T-helper 1 cell treated with Interleukin-12 subunit alpha and Interleukin-12 subunit beta and Interleukin-4 antibody, amounts not matched to agents 30 μg/mL and 1 μg/mL, for 36 hours (primary cell): ENCODE data around the gene ALX4.

ENCODE experiments used
- H3K27ac Mint-ChIP-seq: one replicate; pipeline ENCODE4 v1.8.0; 2021; ENCODE audit warnings: mild to moderate bottlenecking, mixed read lengths
- H3K27me3 Mint-ChIP-seq: one replicate; pipeline ENCODE4 v1.8.0; 2021; ENCODE audit warnings: low read depth, mixed read lengths
- H3K36me3 Mint-ChIP-seq: one replicate; pipeline ENCODE4 v1.8.0; 2021; ENCODE audit warnings: low read depth, mixed read lengths
- H3K4me1 Mint-ChIP-seq: one replicate; pipeline ENCODE4 v1.8.0; 2021; ENCODE audit warnings: low read depth, mixed read lengths
- H3K4me3 Mint-ChIP-seq: one replicate; pipeline ENCODE4 v1.8.0; 2021; ENCODE audit warnings: mild to moderate bottlenecking, moderate library complexity, mixed read lengths
- H3K9me3 Mint-ChIP-seq: one replicate; pipeline ENCODE4 v1.8.0; 2021; ENCODE audit warnings: mixed read lengths

Gene ALX4

DNA sequence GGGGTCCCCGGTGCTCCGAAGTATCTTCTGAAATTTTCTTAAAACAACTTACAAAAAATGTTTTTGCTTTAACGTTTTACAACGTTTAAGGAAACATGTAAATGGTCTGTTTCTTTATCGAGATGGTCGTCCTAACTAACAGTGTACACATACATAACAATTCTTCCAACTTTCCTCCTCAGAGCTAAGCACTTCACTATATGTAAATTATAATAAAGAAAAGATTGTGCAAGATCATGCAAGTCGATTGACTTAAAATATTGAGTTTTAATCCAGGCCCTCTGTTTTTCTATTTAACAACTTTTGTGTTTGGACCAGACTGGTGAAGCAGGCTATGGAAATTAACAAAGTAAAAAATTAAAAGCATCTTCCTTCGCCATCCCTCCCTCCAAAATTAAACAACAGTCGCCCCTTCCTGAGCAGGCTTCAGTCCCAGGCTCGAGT, 4.9 kb downstream of the ALX4 start:
- Mint-ChIP-seq H3K36me3 (peaks cover 8% of the 10 kb centered on the region), H3K27me3 (peaks cover 92% of the 10 kb centered on the region), H3K4me1 (peaks cover 28% of the 10 kb centered on the region), H3K9me3 (no peaks in the 10 kb centered on the region), H3K4me3 (peak overlapping the region; percentile 86), H3K27ac (peak overlapping the region; percentile 71)

- Mint-ChIP-seq H3K36me3 (peaks cover 8% of the 10 kb centered on the region), H3K9me3 (no peaks in the 10 kb centered on the region), H3K4me1 (peaks cover 27% of the 10 kb centered on the region), H3K4me3 (peak overlapping the region; percentile 86), H3K27ac (no peak overlapping the region), H3K27me3 (peaks cover 90% of the 10 kb centered on the region)
Measured at GRCh38 chr11:44304091-44305025, 5.6 kb downstream of the ALX4 start.

DNA sequence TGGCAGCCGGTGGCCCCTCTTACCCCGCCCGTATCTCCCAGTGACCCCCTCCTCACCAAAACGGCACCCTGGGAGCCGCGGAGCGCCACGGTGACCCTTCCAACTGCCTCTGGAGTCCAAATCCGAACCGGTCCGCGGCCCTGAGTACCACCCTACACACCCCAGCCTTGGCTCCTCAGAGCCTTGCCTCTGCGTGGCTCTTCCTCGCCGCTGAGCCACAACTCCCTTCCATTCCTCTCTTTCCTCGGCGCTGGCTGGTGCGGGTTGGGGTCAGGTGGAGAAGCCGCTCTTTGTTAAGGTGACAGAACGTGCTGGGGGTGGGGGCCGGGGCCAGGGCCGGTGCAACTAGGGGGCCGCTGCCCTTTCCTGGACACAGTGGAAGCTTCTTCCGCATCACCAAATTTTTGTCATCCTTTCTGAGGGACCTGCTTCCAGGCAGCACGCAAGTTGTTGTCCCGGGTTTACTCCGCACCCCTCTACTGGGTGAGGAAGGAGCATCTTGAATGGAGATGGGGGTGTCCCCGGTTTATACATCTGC, 6.5 kb downstream of the ALX4 start:
- Mint-ChIP-seq H3K27ac (no peak overlapping the region), H3K4me1 (peaks cover 25% of the 10 kb centered on the region), H3K4me3 (no peak overlapping the region), H3K9me3 (no peaks in the 10 kb centered on the region), H3K27me3 (peaks cover 83% of the 10 kb centered on the region), H3K36me3 (peaks cover 8% of the 10 kb centered on the region)

DNA sequence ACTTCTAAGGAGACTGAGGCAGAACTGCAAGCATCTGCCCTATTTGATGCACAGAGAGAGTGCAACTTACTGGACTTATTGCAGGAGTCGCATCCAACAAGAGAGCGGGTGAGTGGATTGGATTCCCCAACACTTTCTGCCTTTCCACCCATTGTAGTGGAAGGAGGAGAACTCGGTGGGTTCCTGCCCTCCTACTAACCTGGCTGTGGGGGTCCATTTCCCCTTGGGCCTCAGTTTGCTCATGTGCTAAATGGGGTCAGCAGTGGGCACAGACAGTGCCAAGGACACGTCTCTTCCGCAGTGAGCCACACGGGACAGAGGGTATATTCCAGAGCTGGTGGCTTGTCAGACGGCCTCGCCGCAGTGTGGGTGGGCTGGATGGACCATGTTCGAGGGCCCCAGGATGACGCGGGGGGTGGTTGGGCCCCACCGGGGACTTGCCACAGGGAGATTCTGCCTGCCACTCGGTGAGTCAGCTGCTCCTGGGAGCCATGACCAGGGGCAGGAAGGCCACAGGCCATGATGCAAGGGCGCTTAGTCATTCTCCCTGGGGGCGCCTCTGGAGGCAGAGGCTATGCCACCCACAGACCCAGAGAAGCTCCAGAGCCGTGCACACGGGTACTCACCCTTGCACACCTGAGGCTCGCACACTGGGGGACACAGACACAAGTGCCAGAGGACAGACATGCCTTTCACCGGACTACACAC, 8.2 kb downstream of the ALX4 start:
- H3K36me3 Mint-ChIP-seq: peaks cover 6% of the 10 kb centered on the region
- H3K27me3 Mint-ChIP-seq: peaks cover 72% of the 10 kb centered on the region
- peaks cover 23% of the 10 kb centered on the region for H3K4me1 Mint-ChIP-seq
- no peak overlapping the region for H3K4me3 Mint-ChIP-seq
- no peaks in the 10 kb centered on the region for H3K9me3 Mint-ChIP-seq
- H3K27ac Mint-ChIP-seq: no peak overlapping the region

DNA sequence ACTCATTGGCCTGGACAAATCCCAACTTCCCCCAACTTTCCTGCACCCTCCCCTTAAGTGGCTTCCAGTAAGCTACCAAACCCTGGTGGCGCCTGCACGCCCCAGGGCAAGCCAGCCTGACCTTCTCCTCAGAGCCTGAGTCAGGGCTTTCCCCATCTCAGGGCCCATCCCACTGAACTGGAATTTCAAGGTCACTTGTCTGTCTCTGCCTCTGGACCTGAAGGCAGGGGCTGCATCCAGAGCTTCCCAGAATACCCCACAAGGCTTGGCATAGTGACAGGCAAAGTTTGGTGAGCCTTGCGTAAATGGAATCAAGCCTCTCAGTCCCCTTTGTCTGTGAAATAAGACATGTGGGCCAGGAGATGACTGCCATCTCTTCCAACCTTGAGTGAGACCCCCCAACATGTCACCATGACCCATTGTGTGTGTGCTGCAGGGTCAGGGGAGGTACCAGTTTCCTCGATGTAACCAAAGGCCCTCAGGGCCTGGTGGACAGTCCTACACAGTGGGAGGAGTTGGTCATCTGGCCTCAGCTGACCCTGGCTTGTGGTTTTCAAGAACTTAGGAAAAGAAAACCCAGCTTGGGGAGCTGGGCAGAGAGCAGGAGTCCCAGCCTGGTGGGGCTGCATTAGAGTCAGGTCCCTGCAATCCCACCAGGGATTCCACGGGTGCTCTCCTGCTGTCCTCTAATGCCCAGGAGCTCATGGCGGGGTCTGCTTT, 8.9 kb downstream of the ALX4 start:
- H3K27ac Mint-ChIP-seq: no peak overlapping the region
- H3K4me1 Mint-ChIP-seq: peaks cover 19% of the 10 kb centered on the region
- H3K4me3 Mint-ChIP-seq: no peak overlapping the region
- no peaks in the 10 kb centered on the region for H3K9me3 Mint-ChIP-seq
- peaks cover 5% of the 10 kb centered on the region for H3K36me3 Mint-ChIP-seq
- H3K27me3 Mint-ChIP-seq: peaks cover 66% of the 10 kb centered on the region

GRCh38 chr11:44298862-44299261, 11.1 kb downstream of the ALX4 start:
- Mint-ChIP-seq H3K27me3 (peaks cover 45% of the 10 kb centered on the region), H3K27ac (no peak overlapping the region), H3K9me3 (no peaks in the 10 kb centered on the region), H3K36me3 (no peaks in the 10 kb centered on the region), H3K4me3 (no peak overlapping the region), H3K4me1 (no peaks in the 10 kb centered on the region)

- no peaks in the 10 kb centered on the region for H3K4me1 Mint-ChIP-seq
- no peak overlapping the region for H3K4me3 Mint-ChIP-seq
- H3K27me3 Mint-ChIP-seq: peaks cover 7% of the 10 kb centered on the region
- no peaks in the 10 kb centered on the region for H3K36me3 Mint-ChIP-seq
- no peaks in the 10 kb centered on the region for H3K9me3 Mint-ChIP-seq
- no peak overlapping the region for H3K27ac Mint-ChIP-seq
Measured at GRCh38 chr11:44290208-44290607, 19.7 kb downstream of the ALX4 start.

DNA sequence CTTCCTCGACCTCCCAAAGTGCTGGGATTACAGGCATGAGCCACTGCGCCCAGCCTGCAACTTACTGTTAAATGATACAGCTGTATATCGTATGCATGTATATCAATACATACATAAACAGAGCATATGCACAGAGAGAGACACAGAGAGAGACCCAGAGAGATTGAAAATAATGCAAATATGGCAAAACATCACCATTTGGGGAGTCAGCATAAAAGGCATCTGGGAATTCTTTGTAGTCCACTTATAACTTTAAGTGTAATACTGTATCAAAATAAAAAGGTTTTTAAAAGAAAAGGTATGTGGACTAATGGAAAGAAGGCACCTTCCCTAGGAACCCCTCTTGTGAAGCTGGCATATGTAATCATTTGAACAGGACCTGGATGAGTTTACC, 21.8 kb downstream of the ALX4 start:
- no peak overlapping the region for H3K4me3 Mint-ChIP-seq
- H3K4me1 Mint-ChIP-seq: no peaks in the 10 kb centered on the region
- no peaks in the 10 kb centered on the region for H3K36me3 Mint-ChIP-seq
- H3K9me3 Mint-ChIP-seq: no peaks in the 10 kb centered on the region
- H3K27me3 Mint-ChIP-seq: peaks cover 7% of the 10 kb centered on the region
- no peak overlapping the region for H3K27ac Mint-ChIP-seq

DNA sequence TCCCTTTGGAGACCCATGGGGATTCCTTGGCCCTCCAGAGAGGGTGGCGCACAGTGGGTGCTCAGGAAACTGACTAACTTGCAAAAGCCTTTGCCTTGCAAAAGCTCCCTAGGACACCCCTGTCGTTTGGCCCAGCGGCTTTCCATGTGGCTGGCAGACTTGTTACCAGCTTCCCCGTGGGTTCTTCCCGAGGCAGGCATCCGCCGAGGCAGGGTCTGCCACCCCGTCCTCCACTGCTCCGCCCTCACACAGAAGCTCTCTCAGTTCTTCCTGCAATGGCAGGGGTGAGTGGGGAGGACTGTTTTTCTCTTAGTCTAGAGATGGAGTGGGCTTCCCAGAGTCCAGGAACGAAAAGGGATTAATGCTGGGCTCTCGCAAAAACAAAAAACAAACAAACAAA, 23.0 kb downstream of the ALX4 start:
- peaks cover 4% of the 10 kb centered on the region for H3K27me3 Mint-ChIP-seq
- H3K36me3 Mint-ChIP-seq: no peaks in the 10 kb centered on the region
- H3K27ac Mint-ChIP-seq: no peak overlapping the region
- H3K4me1 Mint-ChIP-seq: no peaks in the 10 kb centered on the region
- H3K4me3 Mint-ChIP-seq: no peak overlapping the region
- H3K9me3 Mint-ChIP-seq: no peaks in the 10 kb centered on the region

- no peaks in the 10 kb centered on the region for H3K9me3 Mint-ChIP-seq
- no peaks in the 10 kb centered on the region for H3K36me3 Mint-ChIP-seq
- H3K4me3 Mint-ChIP-seq: no peak overlapping the region
- H3K27ac Mint-ChIP-seq: no peak overlapping the region
- H3K4me1 Mint-ChIP-seq: no peaks in the 10 kb centered on the region
- peaks cover 4% of the 10 kb centered on the region for H3K27me3 Mint-ChIP-seq
Measured at GRCh38 chr11:44286268-44286880, 23.6 kb downstream of the ALX4 start.

- H3K27ac Mint-ChIP-seq: no peak overlapping the region
- H3K4me1 Mint-ChIP-seq: no peaks in the 10 kb centered on the region
- H3K27me3 Mint-ChIP-seq: peaks cover 7% of the 10 kb centered on the region
- H3K36me3 Mint-ChIP-seq: no peaks in the 10 kb centered on the region
- H3K4me3 Mint-ChIP-seq: no peak overlapping the region
- H3K9me3 Mint-ChIP-seq: no peaks in the 10 kb centered on the region
Measured at GRCh38 chr11:44285756-44286155, 24.2 kb downstream of the ALX4 start.

- no peaks in the 10 kb centered on the region for H3K36me3 Mint-ChIP-seq
Measured at GRCh38 chr11:44282620-44283019, 27.3 kb downstream of the ALX4 start.

DNA sequence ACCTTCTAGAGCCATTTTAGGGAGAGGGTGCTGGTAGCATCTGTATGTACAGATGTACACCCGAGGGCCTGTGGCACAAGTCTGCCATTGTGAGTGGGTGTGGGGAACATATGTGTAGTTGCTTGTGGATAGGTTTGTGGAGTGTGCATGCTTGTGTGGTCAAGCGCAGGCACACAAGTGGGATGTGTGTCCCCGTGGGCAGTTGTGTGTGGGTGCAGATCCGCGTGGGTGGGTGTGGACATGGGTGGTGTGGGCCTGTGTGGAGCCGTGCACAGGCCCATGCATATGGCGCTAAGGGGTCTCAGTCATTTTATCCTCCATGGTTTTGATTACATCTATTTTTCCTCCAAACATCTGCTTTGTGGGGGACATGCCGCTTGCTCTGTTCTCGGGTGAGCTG, 28.8 kb downstream of the ALX4 start:
- Mint-ChIP-seq H3K27me3 (peaks cover 8% of the 10 kb centered on the region), H3K4me3 (no peak overlapping the region), H3K36me3 (no peaks in the 10 kb centered on the region), H3K9me3 (no peaks in the 10 kb centered on the region), H3K4me1 (no peaks in the 10 kb centered on the region), H3K27ac (no peak overlapping the region)

More at GRCh38 chr11:44282620-44283019, 27.3 kb downstream of the ALX4 start:
- H3K4me3 Mint-ChIP-seq: no peak overlapping the region
- no peaks in the 10 kb centered on the region for H3K9me3 Mint-ChIP-seq
- no peaks in the 10 kb centered on the region for H3K4me1 Mint-ChIP-seq
- H3K27me3 Mint-ChIP-seq: peaks cover 8% of the 10 kb centered on the region
- no peak overlapping the region for H3K27ac Mint-ChIP-seq

DNA sequence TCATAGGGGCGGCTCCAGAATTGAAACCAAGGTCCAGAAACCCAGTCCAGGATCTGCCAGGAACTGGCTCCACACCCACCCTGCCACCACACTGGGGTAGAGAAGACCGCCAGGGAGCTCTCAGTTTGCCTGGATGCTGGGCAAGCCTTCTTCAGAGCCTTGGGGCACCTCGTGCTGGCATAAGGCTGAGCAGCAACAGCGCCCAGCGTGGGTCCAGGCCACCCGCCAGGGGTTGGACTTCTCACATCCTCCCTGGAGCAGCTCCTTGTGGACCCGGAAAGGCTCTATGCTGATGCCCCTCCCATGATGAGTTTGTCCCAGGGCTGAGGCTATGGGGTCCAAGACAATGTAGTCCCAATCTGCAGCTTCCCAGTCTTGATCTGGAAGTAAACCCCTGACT, 29.7 kb downstream of the ALX4 start:
- no peaks in the 10 kb centered on the region for H3K36me3 Mint-ChIP-seq
- H3K27ac Mint-ChIP-seq: no peak overlapping the region
- H3K9me3 Mint-ChIP-seq: no peaks in the 10 kb centered on the region
- H3K27me3 Mint-ChIP-seq: peaks cover 8% of the 10 kb centered on the region
- no peaks in the 10 kb centered on the region for H3K4me1 Mint-ChIP-seq
- H3K4me3 Mint-ChIP-seq: no peak overlapping the region
